Endothelial cell of umbilical vein (primary cell): ENCODE measurements around the gene CA5A. TPM values are rescaled to one million over a fixed set of nuclear protein-coding genes. Genes with fewer than 3 reads are reported as not detected.

Experiments
- BruUV-seq: library from RNA; stranded (reverse); fragments of 400-500 nt; replicated peaks from 2 replicates; lab custom pipeline; 2021; lab: Mats Ljungman, UMichigan
- CTCF ChIA-PET: fragments of 300-600, 350-600 bp; sonication (Branson Sonifier 250); formaldehyde crosslinking; loops from one replicate; lab custom pipeline; 2021; ENCODE audit warnings: antibody characterized with exemption, inconsistent platforms; lab: Charles Lee
- POLR2A ChIA-PET: fragments of 300-600, 350-600 bp; sonication (Branson Sonifier 250); formaldehyde crosslinking; loops from one replicate; lab custom pipeline; 2021; ENCODE audit warnings: antibody characterized with exemption, inconsistent platforms; lab: Charles Lee
- DNase-seq: peaks from one replicate; pipeline ENCODE4 v3.0.0-alpha.2; 2011; ENCODE audit warnings: low read depth, low spot score
- FAIRE-seq: peaks from 2 replicates; lab custom pipeline; 2011; peaks lifted over from hg19 to GRCh38; lab: Jason Lieb, UNC
- H2AFZ ChIP-seq: 2 replicates; pipeline ENCODE4 v1.6.0; 2012; ENCODE audit warnings: low read depth, low read length, control low read depth, inconsistent platforms
- H3K27ac ChIP-seq: 2 replicates; pipeline ENCODE4 v1.5.1; 2011; ENCODE audit warnings: low read depth, mild to moderate bottlenecking, control low read depth, low read length, moderate library complexity; ENCODE audit not compliant: insufficient read depth
- H3K27me3 ChIP-seq, 2 experiments: 2 replicates each; pipeline versions ENCODE4 v1.6.0 to v1.6.1; 2011; ENCODE audit warnings: low read length in 2 of 2, mixed read lengths in 1 of 2; ENCODE audit not compliant: control insufficient read depth in 2 of 2, insufficient read depth in 2 of 2
- H3K36me3 ChIP-seq, 2 experiments: 2 replicates in 1 of 2; 3 replicates in 1 of 2; pipeline ENCODE4 v1.5.1; 2011; ENCODE audit warnings: low read length in 2 of 2, mild to moderate bottlenecking in 1 of 2, moderate library complexity in 1 of 2; ENCODE audit not compliant: control insufficient read depth in 2 of 2, insufficient read depth in 2 of 2; ENCODE audit errors: extremely low read depth in 1 of 2
- H3K4me1 ChIP-seq: 3 replicates; pipeline ENCODE4 v1.5.1; 2011; ENCODE audit warnings: mild to moderate bottlenecking, low read length; ENCODE audit not compliant: control insufficient read depth, insufficient read depth; ENCODE audit errors: extremely low read depth
- H3K4me2 ChIP-seq: 2 replicates; pipeline ENCODE4 v1.6.1; 2011; ENCODE audit warnings: low read length, control low read depth, mixed read lengths; ENCODE audit not compliant: insufficient read depth
- H3K4me3 ChIP-seq, 3 experiments: fragments of 200-600 bp in 1 of 3; sonication (generic), shearing (Covaris generic) in 1 of 3; replicated peaks in 1 of 3; 2 replicates each; pipeline ENCODE4 v1.5.1; 2011 to 2016; ENCODE audit warnings: control low read depth in 3 of 3, low read length in 3 of 3, mild to moderate bottlenecking in 2 of 3, inconsistent platforms in 1 of 3, low read depth in 1 of 3, moderate library complexity in 1 of 3; ENCODE audit not compliant: insufficient read depth in 1 of 3
- H3K79me2 ChIP-seq: 2 replicates; pipeline ENCODE4 v1.6.0; 2012; ENCODE audit warnings: low read length, inconsistent platforms; ENCODE audit not compliant: control insufficient read depth, insufficient read depth
- H3K9ac ChIP-seq: replicated peaks from 2 replicates; pipeline ENCODE3; 2011; ENCODE audit warnings: low read length, control low read depth; ENCODE audit not compliant: insufficient read depth; ENCODE audit errors: extremely low read depth
- H3K9me1 ChIP-seq: replicated peaks from 3 replicates; pipeline ENCODE4 v1.6.0; 2011; ENCODE audit warnings: mild to moderate bottlenecking, low read length; ENCODE audit not compliant: control insufficient read depth, insufficient read depth; ENCODE audit errors: extremely low read depth
- H3K9me3 ChIP-seq: replicated peaks from 2 replicates; pipeline ENCODE4 v1.5.1; 2012; ENCODE audit warnings: low read length, inconsistent platforms; ENCODE audit not compliant: control insufficient read depth, insufficient read depth
- H4K20me1 ChIP-seq: replicated peaks from 2 replicates; pipeline ENCODE3; 2011; ENCODE audit warnings: mild to moderate bottlenecking, low read length; ENCODE audit not compliant: control insufficient read depth, insufficient read depth; ENCODE audit errors: extremely low read depth
- FOS ChIP-seq: IDR thresholded peaks from 2 replicates; pipeline ENCODE4 v1.6.1; 2011; ENCODE audit warnings: mild to moderate bottlenecking, low read length, moderate library complexity, borderline replicate concordance; ENCODE audit not compliant: insufficient read depth
- MYC ChIP-seq: IDR thresholded peaks from one replicate; pipeline ENCODE4 v1.6.1; 2011; ENCODE audit warnings: mild to moderate bottlenecking, low read depth, low read length
- dilution Hi-C: fragments of 300-500 bp; cut with MboI; formaldehyde crosslinking; loops from one replicate; pipeline ENCODE4 v1.15.0; 2019; ENCODE audit warnings: low sequenced_read_pairs; ENCODE audit not compliant: extremely low pct_ligation_motif_present
- intact Hi-C: fragments of 100-400 bp; cut with micrococcal nuclease; formaldehyde crosslinking; loops from one replicate; pipeline ENCODE4 v1.10.0; 2022
- polyA plus RNA-seq, 4 experiments: library from polyadenylated mRNA; depleted of rRNA in 3 of 4; stranded (reverse) in 3 of 4; unstranded in 1 of 4; fragments of >200 nt; gene quantifications; 2 replicates each; pipeline versions ENCODE4 v1.2.1 to v1.2.3, GENCODE V29; 2011 to 2012; ENCODE audit warnings: missing spikeins in 1 of 4
- small RNA-seq: library from RNA; depleted of rRNA; stranded (forward); fragments of <200 nt; gene quantifications from one replicate; pipeline ENCODE3, GENCODE V24; 2012; ENCODE audit warnings: low replicate concordance, low read depth; ENCODE audit not compliant: insufficient read depth, insufficient read length
- total RNA-seq: library from RNA; stranded (reverse); gene quantifications from 2 replicates; pipeline ENCODE4 v1.2.3, GENCODE V29; 2021
- TF ChIP-seq, protein P1 (sequence below): IDR thresholded peaks from 2 replicates; pipeline ENCODE4 v1.6.1; 2011; ENCODE audit not compliant: insufficient read depth, insufficient read length

The CA5A gene
- total and polyA plus RNA-seq, 2 donors (not counting 3 experiments of a cell fraction or from before 2014, with no cell fraction given) = not detected

DNA sequence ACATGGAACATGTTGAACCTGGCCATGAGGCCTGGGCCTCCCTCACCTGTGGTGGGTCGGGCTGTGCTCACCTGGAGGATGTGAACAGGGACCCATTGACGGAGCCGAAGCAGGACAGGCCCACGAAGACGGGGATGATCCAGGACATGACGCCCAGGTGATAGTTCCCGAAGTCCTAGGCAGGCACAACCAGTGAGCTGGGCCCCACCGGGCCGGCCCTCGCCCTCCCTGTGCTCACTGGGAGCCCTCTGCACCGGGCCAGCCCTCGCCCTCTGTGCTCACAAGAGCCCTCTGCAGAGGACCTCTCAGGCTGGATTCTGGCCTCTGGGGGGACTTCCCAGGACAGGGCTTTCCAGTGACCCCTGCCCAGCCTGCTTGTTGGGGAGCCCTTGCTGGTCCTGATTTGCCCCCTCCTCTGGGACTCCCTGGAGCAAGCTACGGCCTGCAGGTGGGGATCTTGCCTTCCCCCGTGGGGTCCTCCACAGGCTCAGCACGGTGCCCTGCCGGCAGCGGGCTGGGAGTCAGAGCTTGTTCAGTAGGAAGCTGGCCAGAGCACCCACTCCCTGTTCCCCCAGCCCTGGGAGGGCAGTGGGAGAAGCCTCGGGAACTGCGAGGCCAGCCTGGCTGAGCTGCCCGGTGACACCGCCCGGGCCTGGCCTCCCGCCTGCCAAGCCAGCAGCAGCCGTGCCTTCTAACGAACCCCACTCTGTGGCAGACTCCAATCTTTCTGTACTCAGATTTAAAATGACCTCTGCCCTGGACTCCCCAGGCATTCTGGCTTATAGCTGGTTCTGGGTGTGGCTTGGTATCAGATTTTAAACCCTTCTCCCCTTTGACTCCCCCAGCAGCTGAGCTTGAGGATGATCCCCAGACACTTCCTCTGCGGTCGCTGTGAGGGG, 97.4 kb downstream of the CA5A start:
- Histone ChIP-seq H3K79me2 (peaks cover 18% of the 10 kb centered on the region), H2AFZ (no peak overlapping the region), H4K20me1 (no peaks in the 10 kb centered on the region), H3K9me3 (no peaks in the 10 kb centered on the region), H3K27me3 (no peaks in the 10 kb centered on the region), H3K27ac (peak overlapping the region; percentile 93), H3K4me3 (no peak overlapping the region), H3K9me1 (no peaks in the 10 kb centered on the region), H3K4me1 (peaks cover 30% of the 10 kb centered on the region), H3K9ac (no peak overlapping the region), H3K36me3 (peaks cover 3 to 4% of the 10 kb centered on the region in 2 experiments), H3K4me2 (no peak overlapping the region)
- DNase-seq (no peak), FAIRE-seq (no peak)
- no peak for TF ChIP-seq MYC
- no peak for TF ChIP-seq FOS
- TF ChIP-seq, protein P1, sequence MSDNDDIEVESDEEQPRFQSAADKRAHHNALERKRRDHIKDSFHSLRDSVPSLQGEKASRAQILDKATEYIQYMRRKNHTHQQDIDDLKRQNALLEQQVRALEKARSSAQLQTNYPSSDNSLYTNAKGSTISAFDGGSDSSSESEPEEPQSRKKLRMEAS = no peak
- intact Hi-C loops (no loop called here), dilution Hi-C loops (no loop called here)
- POLR2A ChIA-PET = interaction anchor here (0.9 to 1.2 kb wide), 2 partner anchors 29 to 31 kb away, joined by 3 read pairs; partner anchors contain the start of gene SLC7A5
- CTCF ChIA-PET = interaction anchor here (0.9 to 10.5 kb wide), 9 partner anchors 10 to 59 kb away, joined by 3 to 177 read pairs (median 6); no protein-coding TSS in a partner anchor
- no TSS peak for BruUV-seq

Small RNA genes lying within 50 kb of the gene (small RNA-seq; reads per million reads assigned to genes)
- gene AC127455.1 = not detected

Other genes starting within 250 kb of the CA5A start
- 46.2 and 46.7 TPM in 2 replicates for gene KLHDC4, start 170.5 kb downstream of the CA5A start, total RNA-seq
- gene KLHDC4, start 170.5 kb downstream of the CA5A start, polyA plus RNA-seq = 24.7 and 25.9 TPM in 2 replicates
- gene SLC7A5, start 67.0 kb downstream of the CA5A start, total RNA-seq = 29.2 and 30.7 TPM in 2 replicates
- gene SLC7A5, start 67.0 kb downstream of the CA5A start, polyA plus RNA-seq = 14.1 and 17.3 TPM in 2 replicates
- gene BANP, start 14.9 kb upstream of the CA5A start, total RNA-seq = 33.2 and 33.8 TPM in 2 replicates
- gene BANP, start 14.9 kb upstream of the CA5A start, polyA plus RNA-seq = 22.4 and 25.2 TPM in 2 replicates